RKO (cell line): ENCODE measurements around the gene INPP5K.

Experiments
- DNase-seq: peaks from one replicate; pipeline ENCODE4 v3.0.0-alpha.2; 2016; ENCODE audit warnings: low spot score

The INPP5K gene

DNA sequence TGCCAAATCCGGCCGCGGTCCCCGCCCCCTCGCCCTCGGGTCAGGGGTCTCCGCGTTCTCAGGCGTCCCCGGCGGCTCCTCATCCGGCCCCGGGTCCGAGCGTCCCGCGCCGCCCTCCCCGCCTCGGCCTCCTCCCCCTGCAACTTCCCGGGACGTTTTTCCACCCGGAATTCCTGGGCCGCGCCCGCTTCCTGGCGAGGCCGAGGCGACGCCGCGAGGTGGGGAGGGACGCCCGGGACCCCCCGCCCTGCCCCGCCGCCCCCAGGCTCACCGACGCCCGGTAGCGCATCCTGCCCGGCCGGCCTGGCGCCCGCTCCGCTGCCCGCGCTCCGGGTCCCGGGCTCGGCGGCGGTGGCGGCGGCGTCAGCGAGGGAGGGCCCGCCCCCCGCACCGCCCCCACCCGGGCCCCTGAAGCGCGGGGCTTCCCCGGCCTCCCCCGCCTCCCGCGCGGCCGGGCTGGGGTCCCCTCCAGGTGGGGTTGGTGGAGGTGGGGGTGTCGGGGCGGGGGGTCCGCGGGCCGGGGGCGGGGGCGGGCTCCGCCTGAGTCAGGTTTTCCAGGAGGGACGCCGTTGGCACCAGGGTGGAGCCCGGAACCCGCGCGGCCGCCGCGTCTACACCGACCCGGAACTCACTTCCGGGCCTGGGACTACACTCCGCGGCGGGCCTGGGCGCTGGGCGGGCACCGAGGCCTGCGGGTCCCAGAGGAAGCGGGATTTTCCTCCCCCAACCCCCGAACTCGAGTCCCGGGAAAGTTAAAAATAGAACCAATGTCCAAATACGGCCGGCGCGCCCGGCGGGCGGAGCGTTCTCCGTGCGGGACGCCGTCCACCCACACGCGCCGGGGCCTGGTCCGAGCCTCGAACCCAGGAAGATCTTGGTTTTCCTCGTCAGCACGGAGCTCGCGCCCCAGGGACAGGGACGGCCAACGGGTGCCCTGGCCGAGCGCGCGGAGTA, 30.7 kb downstream of the INPP5K start:
- peak; percentile 74 for DNase-seq

DNA sequence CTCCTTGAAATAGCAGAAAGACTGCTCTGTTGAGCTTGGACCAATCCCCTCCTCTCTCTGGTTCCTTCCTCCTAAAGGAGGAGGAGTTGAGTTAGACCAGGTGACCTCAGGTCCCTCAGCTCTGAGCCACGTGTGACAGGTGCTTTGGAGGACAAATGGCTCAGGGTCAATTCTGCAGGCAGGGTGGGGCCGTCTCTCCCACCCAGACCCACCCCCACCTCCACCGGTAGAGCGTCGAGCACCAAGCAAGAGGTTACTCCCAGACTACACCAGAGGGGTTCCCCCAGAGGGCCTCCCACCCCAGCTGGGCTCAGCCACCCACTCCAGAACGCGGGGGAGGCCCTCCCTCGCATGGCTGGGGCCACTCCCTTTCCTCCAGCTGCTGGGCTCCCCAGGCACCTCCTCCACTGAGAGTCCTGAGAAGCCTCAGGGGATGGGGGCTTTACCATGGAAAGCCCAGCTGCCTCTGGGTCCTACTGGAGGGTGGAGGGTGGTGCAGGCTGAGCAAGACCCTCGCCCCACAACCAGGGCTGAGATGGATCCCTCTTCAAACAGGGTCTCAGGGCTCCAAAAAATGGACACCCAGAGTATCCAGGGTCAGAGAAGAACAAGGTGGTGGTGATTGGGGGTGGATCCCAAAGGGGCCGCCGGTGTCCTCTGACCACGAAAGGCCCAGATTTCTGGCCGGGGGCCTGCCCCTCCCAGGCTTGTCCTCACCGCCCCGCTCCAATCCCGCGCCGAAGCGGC, 31.6 kb downstream of the INPP5K start:
- peak; percentile 44 for DNase-seq

- DNase-seq = no peak
Observed at GRCh38 chr17:1484060-1484535, 32.3 kb downstream of the INPP5K start.

- DNase-seq = no peak
Observed at GRCh38 chr17:1482680-1483079, 33.7 kb downstream of the INPP5K start.

GRCh38 chr17:1481736-1482135, 34.7 kb downstream of the INPP5K start:
- peak; percentile 42 for DNase-seq

DNA sequence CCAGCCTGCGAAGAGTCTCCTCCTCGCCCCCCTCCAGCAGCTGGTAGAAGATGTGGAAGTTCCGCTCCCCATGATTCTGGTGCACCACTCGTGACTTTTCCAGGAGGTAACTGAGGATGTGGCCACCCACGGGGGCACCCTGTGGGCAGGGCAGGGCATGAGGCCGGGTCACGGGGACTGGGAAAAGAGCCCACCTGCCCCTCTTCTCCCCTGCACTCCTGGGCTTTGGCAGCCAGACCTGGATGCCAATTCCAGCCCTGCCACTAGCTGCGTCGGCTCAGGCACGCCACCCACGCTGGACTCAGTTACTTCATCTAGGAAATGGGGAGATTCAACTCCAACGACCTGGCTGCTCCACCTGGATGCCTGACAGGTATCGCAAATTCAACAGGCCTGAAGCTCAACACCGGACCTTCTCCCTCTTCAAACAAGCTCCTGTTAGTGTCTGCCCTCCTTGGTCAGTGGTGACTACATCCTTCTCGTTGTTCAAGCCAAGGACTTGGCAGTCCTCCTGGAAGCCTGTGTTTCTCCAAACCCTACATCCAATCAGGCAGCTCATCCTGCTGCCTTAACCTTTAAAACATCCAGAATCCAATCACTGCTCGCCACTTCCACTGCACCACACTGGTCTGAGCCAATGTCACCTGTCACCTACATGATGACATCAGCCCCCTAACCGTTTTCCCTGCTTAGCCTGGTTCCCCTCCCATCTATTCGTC, 35.5 kb downstream of the INPP5K start:
- DNase-seq = no peak

GRCh38 chr17:1478418-1478817, 38.0 kb downstream of the INPP5K start:
- no peak for DNase-seq

DNA sequence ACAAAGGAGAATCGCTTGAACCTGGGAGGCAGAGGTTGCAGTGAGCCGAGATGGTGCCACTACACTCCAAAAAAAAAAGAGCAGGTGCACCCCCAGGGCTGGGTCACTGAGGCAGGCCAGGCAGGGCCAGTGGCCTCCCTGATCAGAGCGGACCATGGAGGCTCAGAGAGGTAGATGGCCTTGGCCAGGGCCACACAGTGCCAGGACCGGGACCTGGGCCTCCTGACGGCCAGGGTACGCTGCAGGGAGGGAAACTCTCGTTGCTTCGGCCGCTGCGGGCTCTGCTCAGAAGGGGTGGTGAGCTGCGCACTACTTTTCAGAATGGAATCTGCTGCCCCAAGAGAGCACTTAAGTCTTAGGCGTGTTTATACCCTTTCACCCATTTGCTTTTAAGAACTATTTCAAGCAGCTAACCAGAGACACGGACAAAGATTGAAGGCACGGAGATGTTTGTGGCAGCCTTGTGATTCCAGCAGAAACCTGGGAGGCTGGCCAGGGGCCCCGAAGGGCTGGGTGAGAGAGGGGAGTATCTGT, 41.0 kb downstream of the INPP5K start:
- no peak for DNase-seq

DNA sequence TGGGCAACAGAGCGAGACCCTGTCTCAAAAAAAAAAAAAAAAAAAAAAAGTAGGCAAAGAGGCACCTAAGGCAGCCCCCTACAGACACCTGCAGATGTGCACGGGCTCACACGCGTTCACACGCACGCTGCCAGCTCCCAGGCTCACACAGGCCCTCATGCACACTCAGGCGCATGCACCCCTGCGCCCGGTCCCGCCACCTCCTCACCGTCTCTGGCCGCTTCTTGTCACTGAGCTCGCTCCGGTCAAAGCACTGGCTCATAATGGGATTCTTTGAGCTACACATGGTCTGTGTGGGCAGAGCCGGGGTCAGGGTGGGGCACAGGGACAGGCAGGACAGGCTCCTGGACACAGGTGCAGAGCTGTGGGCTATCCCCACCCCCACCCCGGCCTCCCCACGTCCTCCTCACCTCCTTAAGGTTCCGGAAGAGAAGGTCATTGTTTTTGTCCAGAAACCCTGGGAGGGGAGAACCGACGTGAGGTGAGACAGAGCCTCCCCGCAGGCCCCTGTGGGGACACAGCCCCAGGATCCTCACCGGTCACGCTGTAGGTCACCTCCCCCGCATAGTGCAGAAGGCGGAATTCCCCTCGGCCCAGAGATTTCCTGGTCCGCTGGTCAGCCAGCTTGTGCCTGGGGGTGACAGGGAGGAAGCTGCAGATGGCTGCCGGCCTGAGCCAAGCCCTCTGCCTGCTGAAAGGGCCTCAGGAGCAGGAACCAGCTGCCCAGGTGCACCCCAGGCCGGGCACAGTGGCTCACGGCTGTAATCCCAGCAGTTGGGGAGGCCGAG, 41.8 kb downstream of the INPP5K start:
- no peak for DNase-seq

- no peak for DNase-seq
Observed at GRCh38 chr17:1473841-1474240, 42.6 kb downstream of the INPP5K start.

- DNase-seq = no peak
Observed at GRCh38 chr17:1473170-1473569, 43.2 kb downstream of the INPP5K start.

- DNase-seq = no peak
Observed at GRCh38 chr17:1471911-1472821, 44.2 kb downstream of the INPP5K start.

DNA sequence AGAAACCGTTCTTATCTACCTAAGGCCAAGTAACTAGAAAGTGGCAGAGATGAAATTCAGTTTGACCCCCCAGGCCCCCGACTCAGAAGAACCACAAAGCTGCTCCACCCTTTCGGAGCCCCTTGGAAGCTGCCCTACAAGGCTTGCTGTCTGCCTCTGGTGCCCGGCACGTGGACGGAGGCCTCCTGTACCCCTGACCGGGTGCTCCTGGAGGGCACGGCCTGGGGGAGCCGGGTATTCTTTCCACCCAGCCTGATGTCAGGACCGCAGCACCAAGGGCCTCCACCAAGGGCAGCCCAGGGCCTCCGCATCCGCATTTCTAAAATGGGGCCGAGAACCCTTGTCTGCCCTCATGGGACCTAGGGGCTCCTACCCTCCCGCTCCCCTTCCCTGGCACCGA, 44.9 kb downstream of the INPP5K start:
- DNase-seq = no peak

DNA sequence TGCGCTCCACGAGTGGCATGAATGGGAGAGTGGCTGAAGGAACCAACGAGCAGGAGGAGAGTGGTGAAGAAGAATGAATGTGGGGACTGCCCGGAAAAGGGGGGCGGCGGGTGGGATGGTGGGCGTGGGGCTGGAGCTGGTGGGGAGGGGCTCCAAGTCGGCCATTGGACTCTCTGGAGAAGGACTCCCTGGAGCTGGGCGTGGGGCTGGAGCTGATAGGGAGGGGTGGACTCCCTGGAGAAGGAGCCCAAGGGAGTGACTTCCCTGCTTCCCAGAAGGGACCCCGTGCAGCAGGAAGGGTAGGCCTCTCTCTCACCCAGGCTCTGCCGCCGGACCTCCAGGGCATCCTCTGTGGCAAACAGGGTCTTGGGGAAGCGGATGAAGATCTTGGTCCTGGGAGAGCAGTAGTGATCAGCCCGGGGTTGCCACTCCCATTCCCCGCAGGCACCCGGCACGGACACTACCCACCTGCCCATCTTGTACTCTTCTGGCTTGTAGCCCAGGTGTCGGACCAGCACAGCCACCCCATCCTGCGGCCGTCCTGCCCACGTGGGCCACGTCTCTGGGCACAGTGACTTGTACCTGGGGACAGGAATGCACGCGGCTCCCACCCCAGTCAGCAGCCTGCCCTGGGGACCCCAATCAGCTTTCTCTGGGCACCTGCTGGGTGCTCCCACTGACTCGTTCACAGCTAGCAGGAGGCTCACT, 45.5 kb downstream of the INPP5K start:
- no peak for DNase-seq

- DNase-seq = no peak
Observed at GRCh38 chr17:1470071-1470754, 46.2 kb downstream of the INPP5K start.

- DNase-seq = no peak
Observed at GRCh38 chr17:1469231-1469852, 47.1 kb downstream of the INPP5K start.

GRCh38 chr17:1467898-1468492, 48.4 kb downstream of the INPP5K start:
- no peak for DNase-seq

GRCh38 chr17:1467258-1467657, 49.2 kb downstream of the INPP5K start:
- DNase-seq = no peak
